Esophagus muscularis mucosa (tissue), 4 donors: ENCODE data around the gene OR4F15. TPM values are rescaled to one million over a fixed set of nuclear protein-coding genes. Genes with fewer than 3 reads are reported as not detected.
"Not testable (repeated sequence)": the region's sequence is repeated elsewhere in the genome, so short reads cannot be mapped to it uniquely, and the experiment has no call there.

Experiments
- DNase-seq: peaks from one replicate; pipeline ENCODE4 v3.0.0-alpha.2; 2017; ENCODE audit errors: extremely low spot score
- H3K27ac ChIP-seq, 4 donors: fragments of 200-600 bp; sonication (generic); replicated peaks in 1 of 4; 1 replicate in 3 of 4; 2 replicates in 1 of 4; pipeline ENCODE4 v1.5.1; 2016 to 2019; ENCODE audit warnings: mild to moderate bottlenecking in 1 of 4
- H3K27me3 ChIP-seq, 4 donors: fragments of 200-600 bp; sonication (generic); one replicate each; pipeline versions ENCODE4 v1.5.1 to v1.6.0; 2016 to 2019
- H3K36me3 ChIP-seq, 4 donors: fragments of 200-600 bp; sonication (generic); one replicate each; pipeline ENCODE4 v1.5.1; 2016 to 2019
- H3K4me1 ChIP-seq, 4 donors: fragments of 200-600 bp; sonication (generic); one replicate each; pipeline ENCODE4 v1.5.1; 2016 to 2019
- H3K4me3 ChIP-seq, 4 donors: fragments of 200-600 bp; sonication (generic); 1 replicate in 2 of 4; 2 replicates in 2 of 4; pipeline ENCODE4 v1.5.1; 2016 to 2019; ENCODE audit warnings: mild to moderate bottlenecking in 4 of 4, moderate library complexity in 1 of 4
- H3K9me3 ChIP-seq, 4 donors: fragments of 200-600 bp; sonication (generic); 1 replicate in 3 of 4; 2 replicates in 1 of 4; pipeline ENCODE4 v1.5.1; 2016 to 2019
- CTCF ChIP-seq, 3 experiments: fragments of 200-600 bp in 2 of 3; fragments of 450-650 bp in 1 of 3; sonication (generic) in 2 of 3; IDR thresholded peaks; one replicate each; pipeline ENCODE4 v1.5.1; 2017 to 2019; ENCODE audit warnings: antibody characterized with exemption in 3 of 3, mild to moderate bottlenecking in 2 of 3, moderate library complexity in 1 of 3
- EP300 ChIP-seq: sonication (generic); formaldehyde crosslinking; IDR thresholded peaks from one replicate; pipeline ENCODE4 v1.6.1; 2017; ENCODE audit warnings: antibody characterized with exemption
- POLR2A ChIP-seq: fragments of 450-650 bp; IDR thresholded peaks from one replicate; pipeline ENCODE4 v1.6.1; 2017; ENCODE audit warnings: antibody characterized with exemption, moderate library complexity, mild to moderate bottlenecking, low read depth
- POLR2AphosphoS5 ChIP-seq, 2 donors: sonication (generic); formaldehyde crosslinking; IDR thresholded peaks; one replicate each; pipeline ENCODE4 v1.6.1; 2017; ENCODE audit warnings: antibody characterized with exemption in 2 of 2
- WGBS: methylation state at CpG from one replicate; pipeline ENCODE4 v1.1.5; 2018; 5-methylcytosine and 5-hydroxymethylcytosine counted together
- intact Hi-C: fragments of 100-400 bp; cut with DNase I; formaldehyde crosslinking; loops from one replicate; pipeline ENCODE4 v1.15.1; 2023
- total RNA-seq, 4 donors: library from RNA; depleted of rRNA; stranded (reverse); fragments of >200 nt; gene quantifications; one replicate each; pipeline versions ENCODE4 v1.1.0 to v1.2.1, GENCODE V29; 2016

The OR4F15 gene, protein sequence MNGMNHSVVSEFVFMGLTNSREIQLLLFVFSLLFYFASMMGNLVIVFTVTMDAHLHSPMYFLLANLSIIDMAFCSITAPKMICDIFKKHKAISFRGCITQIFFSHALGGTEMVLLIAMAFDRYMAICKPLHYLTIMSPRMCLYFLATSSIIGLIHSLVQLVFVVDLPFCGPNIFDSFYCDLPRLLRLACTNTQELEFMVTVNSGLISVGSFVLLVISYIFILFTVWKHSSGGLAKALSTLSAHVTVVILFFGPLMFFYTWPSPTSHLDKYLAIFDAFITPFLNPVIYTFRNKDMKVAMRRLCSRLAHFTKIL
- total RNA-seq: not detected

GRCh38 chr15:101811902-101812301 lies at the start of gene OR4F15:
Gene OR4F15, plus strand, starts transcription at chr15:101812202. Its CDS starts 5,985 bp downstream, at chr15:101818187.
- DNase-seq: no peak
- intact Hi-C loops: no loop called here
- H3K27me3 ChIP-seq: no peaks in the 10 kb centered on the region

DNA sequence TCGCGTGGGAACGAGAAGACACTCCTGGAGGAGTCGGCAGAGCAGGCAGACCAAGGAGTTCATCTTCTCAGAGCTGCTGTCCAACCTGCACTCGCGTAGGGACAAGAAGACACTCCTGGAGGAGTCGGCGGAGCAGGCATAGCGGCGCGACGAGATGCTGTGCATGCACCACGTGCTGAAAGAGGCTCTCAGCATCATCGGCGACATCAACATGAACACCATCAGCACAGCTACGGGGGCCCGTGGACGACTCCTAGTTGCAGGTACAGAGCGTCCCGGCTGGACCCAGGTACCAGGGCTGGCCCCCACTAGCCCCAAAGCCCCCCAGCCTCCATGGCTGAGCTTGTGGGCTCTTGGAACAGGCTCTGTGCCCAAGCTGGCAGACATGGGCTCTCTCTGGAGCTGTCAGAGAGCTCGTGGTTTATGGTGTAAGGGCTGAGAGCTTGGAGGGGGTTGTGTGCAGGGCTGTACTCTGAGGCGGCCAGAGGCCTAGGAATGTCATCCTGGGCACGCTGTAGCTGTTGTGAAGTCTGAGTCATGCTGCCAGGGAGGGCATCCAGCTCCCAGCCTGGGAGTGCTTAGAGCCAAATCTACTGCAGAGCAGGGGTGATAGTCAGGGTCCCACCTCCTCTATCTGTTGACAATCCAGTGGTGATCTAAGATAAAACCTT lies 47.2 kb upstream of the OR4F15 start:
- H3K27ac ChIP-seq: not testable (repeated sequence)
- WGBS: 89% methylated on average over 12 of the region's 23 CpGs

More at GRCh38 chr15:101811902-101812301, at the start of gene OR4F15:
- Histone ChIP-seq H3K4me3 (no peak within 1 kb of the TSS), H3K27ac (no peak within 1 kb of the TSS), H3K36me3 (no peaks in the 10 kb centered on the region), H3K9me3 (no peaks in the 10 kb centered on the region), H3K4me1 (peaks cover 0 to 7% (median 0%) of the 10 kb centered on the region in 4 donors)
- TF ChIP-seq POLR2AphosphoS5 (IDR thresholded peaks at IDR 0.05) (no peak), POLR2A (no peak), CTCF (IDR thresholded peaks at IDR 0.05) (no peak), EP300 (no peak)

GRCh38 chr15:101765340-101765671 lies 46.7 kb upstream of the OR4F15 start:
- WGBS: 97% methylated on average over 5 of the region's 7 CpGs
- DNase-seq, H3K27ac ChIP-seq, H3K27me3 ChIP-seq, intact Hi-C loops, H3K4me3 ChIP-seq, H3K9me3 ChIP-seq, H3K4me1 ChIP-seq, H3K36me3 ChIP-seq: not testable (repeated sequence)

More for the DNA sequence above, 47.2 kb upstream of the OR4F15 start:
- H3K4me1 ChIP-seq, H3K9me3 ChIP-seq, H3K27me3 ChIP-seq, H3K36me3 ChIP-seq, H3K4me3 ChIP-seq, intact Hi-C loops, DNase-seq: not testable (repeated sequence)

GRCh38 chr15:101765772-101766456 lies 46.1 kb upstream of the OR4F15 start:
- Histone ChIP-seq H3K4me1 (no peaks in the 10 kb centered on the region), H3K4me3 (no peak overlapping the region), H3K27ac (no peak overlapping the region), H3K9me3 (no peaks in the 10 kb centered on the region), H3K36me3 (no peaks in the 10 kb centered on the region), H3K27me3 (no peaks in the 10 kb centered on the region)
- 91% methylated on average over 11 of the region's 15 CpGs for WGBS
- intact Hi-C loops: no loop called here
- DNase-seq: no peak
- TF ChIP-seq POLR2A (no peak), CTCF (IDR thresholded peaks at IDR 0.05) (no peak), POLR2AphosphoS5 (IDR thresholded peaks at IDR 0.05) (no peak), EP300 (no peak)

GRCh38 chr15:101767083-101767640 lies 44.8 kb upstream of the OR4F15 start:
- H3K27ac ChIP-seq, H3K36me3 ChIP-seq, H3K9me3 ChIP-seq, H3K27me3 ChIP-seq, H3K4me1 ChIP-seq, DNase-seq, H3K4me3 ChIP-seq, intact Hi-C loops: not testable (repeated sequence)
- 100% methylated on average over 1 of the region's 11 CpGs for WGBS

- intact Hi-C loops: no loop called here
- TF ChIP-seq CTCF (IDR thresholded peaks at IDR 0.05) (no peak), EP300 (no peak), POLR2A (no peak), POLR2AphosphoS5 (IDR thresholded peaks at IDR 0.05) (no peak)
- 95% methylated on average over 7 of the region's 8 CpGs for WGBS
These were observed 39.1 kb upstream of the OR4F15 start for GRCh38 chr15:101772921-101773320.

More at GRCh38 chr15:101772921-101773320, 39.1 kb upstream of the OR4F15 start:
- H3K4me3 ChIP-seq: no peak overlapping the region
- H3K4me1 ChIP-seq: no peaks in the 10 kb centered on the region
- H3K36me3 ChIP-seq: peaks cover 0 to 9% (median 2%) of the 10 kb centered on the region in 4 donors
- no peaks in the 10 kb centered on the region for H3K9me3 ChIP-seq
- H3K27ac ChIP-seq: no peak overlapping the region
- no peak for DNase-seq
- H3K27me3 ChIP-seq: no peaks in the 10 kb centered on the region
